GM18511 (cell line): ENCODE measurements around the gene SAMD14.

ENCODE experiments used
- ATAC-seq: cut with Tn5 transposase; IDR thresholded peaks from one replicate; pipeline ENCODE4 v1.9.1; 2021; ENCODE audit warnings: mild to moderate bottlenecking, moderate library complexity; ENCODE audit not compliant: unreplicated experiment

SAMD14 gene

GRCh38 chr17:50133769-50134099 is 3.8 kb upstream of the SAMD14 start:
- ATAC-seq, result no peak

- ATAC-seq, result no peak
Observed at GRCh38 chr17:50133028-50133768, 3.2 kb upstream of the SAMD14 start.

- no peak for ATAC-seq
Observed at GRCh38 chr17:50132104-50132794, 2.3 kb upstream of the SAMD14 start.

- no peak for ATAC-seq
Observed at GRCh38 chr17:50130559-50131305, 772 bp upstream of the SAMD14 start.

GRCh38 chr17:50129353-50129727 is 620 bp downstream of the SAMD14 start:
- no peak for ATAC-seq

GRCh38 chr17:50128441-50129352 is 1.3 kb downstream of the SAMD14 start:
- no peak for ATAC-seq

- ATAC-seq, result no peak
Observed at GRCh38 chr17:50127697-50128361, 2.1 kb downstream of the SAMD14 start.

GRCh38 chr17:50125420-50125997 is 4.5 kb downstream of the SAMD14 start:
- ATAC-seq, result no peak

- no peak for ATAC-seq
Observed at GRCh38 chr17:50123649-50124349, 6.2 kb downstream of the SAMD14 start.

GRCh38 chr17:50122945-50123344 is 7.0 kb downstream of the SAMD14 start:
- no peak for ATAC-seq

GRCh38 chr17:50120475-50121253 is 9.3 kb downstream of the SAMD14 start:
- ATAC-seq, result no peak

- ATAC-seq, result no peak
Observed at GRCh38 chr17:50118828-50119218, 11.1 kb downstream of the SAMD14 start.

GRCh38 chr17:50118076-50118827 is 11.7 kb downstream of the SAMD14 start:
- ATAC-seq, result no peak

- ATAC-seq, result no peak
Observed at GRCh38 chr17:50117202-50118051, 12.5 kb downstream of the SAMD14 start.

- no peak for ATAC-seq
Observed at GRCh38 chr17:50115756-50116155, 14.2 kb downstream of the SAMD14 start.

GRCh38 chr17:50114849-50115357 is 15.1 kb downstream of the SAMD14 start:
- no peak for ATAC-seq

- no peak for ATAC-seq
Observed at GRCh38 chr17:50114401-50114800, 15.6 kb downstream of the SAMD14 start.
